Mononuclear cell (primary cell): ENCODE results near the gene TNS1. TPM values are rescaled to one million over a fixed set of nuclear protein-coding genes. Genes with fewer than 3 reads are reported as not detected.

Experiments used
- H3K27me3 ChIP-seq: 2 replicates; pipeline ENCODE4 v1.6.0; 2011; ENCODE audit warnings: low read length, control low read depth; ENCODE audit not compliant: insufficient read depth
- H3K4me1 ChIP-seq: 2 replicates; pipeline ENCODE4 v1.5.1; 2011; ENCODE audit warnings: mild to moderate bottlenecking, low read length, control low read depth; ENCODE audit not compliant: insufficient read depth
- H3K4me3 ChIP-seq: 2 replicates; pipeline ENCODE4 v1.5.1; 2011; ENCODE audit warnings: mild to moderate bottlenecking, low read length, moderate library complexity
- H3K9me3 ChIP-seq: 2 replicates; pipeline ENCODE4 v1.5.1; 2011; ENCODE audit warnings: low read depth, mild to moderate bottlenecking, control low read depth, low read length
- total RNA-seq: library from RNA; depleted of rRNA; stranded (reverse); fragments of >200 nt; gene quantifications from one replicate; pipeline ENCODE4 v1.2.3, GENCODE V29; 2012

Gene TNS1
- total RNA-seq, 1 donor = 3.5 TPM

GRCh38 chr2:217775920-217776503, 226.8 kb downstream of the TNS1 start:
- Histone ChIP-seq H3K9me3 (no peaks in the 10 kb centered on the region), H3K4me1 (no peaks in the 10 kb centered on the region), H3K4me3 (no peak overlapping the region), H3K27me3 (no peaks in the 10 kb centered on the region)

- Histone ChIP-seq H3K27me3 (no peaks in the 10 kb centered on the region), H3K4me1 (no peaks in the 10 kb centered on the region), H3K9me3 (no peaks in the 10 kb centered on the region), H3K4me3 (no peak overlapping the region)
Observed at GRCh38 chr2:217774232-217774631, 228.6 kb downstream of the TNS1 start.

GRCh38 chr2:217773539-217773938, 229.3 kb downstream of the TNS1 start:
- Histone ChIP-seq H3K27me3 (peaks cover 2% of the 10 kb centered on the region), H3K4me3 (no peak overlapping the region), H3K4me1 (no peaks in the 10 kb centered on the region), H3K9me3 (no peaks in the 10 kb centered on the region)

- Histone ChIP-seq H3K4me3 (no peak overlapping the region), H3K9me3 (peaks cover 15% of the 10 kb centered on the region), H3K27me3 (peaks cover 16% of the 10 kb centered on the region), H3K4me1 (no peaks in the 10 kb centered on the region)
Observed at GRCh38 chr2:217766356-217766755, 236.4 kb downstream of the TNS1 start.

- Histone ChIP-seq H3K9me3 (peaks cover 19% of the 10 kb centered on the region), H3K27me3 (peaks cover 6% of the 10 kb centered on the region), H3K4me3 (no peak overlapping the region), H3K4me1 (peaks cover 2% of the 10 kb centered on the region)
Observed at GRCh38 chr2:217761645-217762277, 241.0 kb downstream of the TNS1 start.

- Histone ChIP-seq H3K27me3 (no peaks in the 10 kb centered on the region), H3K9me3 (peaks cover 19% of the 10 kb centered on the region), H3K4me3 (no peak overlapping the region), H3K4me1 (peaks cover 9% of the 10 kb centered on the region)
Observed at GRCh38 chr2:217759991-217760390, 242.8 kb downstream of the TNS1 start.

GRCh38 chr2:217757108-217757463, 245.7 kb downstream of the TNS1 start:
- no peak overlapping the region for H3K4me3 ChIP-seq
- H3K4me1 ChIP-seq = peaks cover 9% of the 10 kb centered on the region
- no peaks in the 10 kb centered on the region for H3K27me3 ChIP-seq
- H3K9me3 ChIP-seq = peaks cover 11% of the 10 kb centered on the region

GRCh38 chr2:217756375-217757107, 246.3 kb downstream of the TNS1 start:
- Histone ChIP-seq H3K9me3 (peaks cover 5% of the 10 kb centered on the region), H3K4me3 (no peak overlapping the region), H3K27me3 (no peaks in the 10 kb centered on the region), H3K4me1 (peaks cover 9% of the 10 kb centered on the region)

GRCh38 chr2:217755027-217755745, 247.6 kb downstream of the TNS1 start:
- Histone ChIP-seq H3K4me3 (no peak overlapping the region), H3K4me1 (peaks cover 9% of the 10 kb centered on the region), H3K9me3 (no peaks in the 10 kb centered on the region), H3K27me3 (no peaks in the 10 kb centered on the region)

- H3K9me3 ChIP-seq = no peaks in the 10 kb centered on the region
- H3K4me1 ChIP-seq = peaks cover 9% of the 10 kb centered on the region
- no peak overlapping the region for H3K4me3 ChIP-seq
- no peaks in the 10 kb centered on the region for H3K27me3 ChIP-seq
Observed at GRCh38 chr2:217753460-217754200, 249.2 kb downstream of the TNS1 start.

GRCh38 chr2:217752714-217753459, 249.9 kb downstream of the TNS1 start:
- peaks cover 9% of the 10 kb centered on the region for H3K4me1 ChIP-seq
- H3K27me3 ChIP-seq = no peaks in the 10 kb centered on the region
- no peak overlapping the region for H3K4me3 ChIP-seq
- H3K9me3 ChIP-seq = no peaks in the 10 kb centered on the region

GRCh38 chr2:217751952-217752351, 250.8 kb downstream of the TNS1 start:
- no peaks in the 10 kb centered on the region for H3K9me3 ChIP-seq
- H3K4me3 ChIP-seq = no peak overlapping the region
- H3K27me3 ChIP-seq = no peaks in the 10 kb centered on the region
- H3K4me1 ChIP-seq = peaks cover 8% of the 10 kb centered on the region

- H3K27me3 ChIP-seq = no peaks in the 10 kb centered on the region
- H3K4me3 ChIP-seq = no peak overlapping the region
- peaks cover under 1% of the 10 kb centered on the region for H3K4me1 ChIP-seq
- no peaks in the 10 kb centered on the region for H3K9me3 ChIP-seq
Observed at GRCh38 chr2:217751192-217751591, 251.6 kb downstream of the TNS1 start.
